Gastrocnemius medialis (tissue), 4 donors: Measurements from ENCODE around the gene ARF4.

Experiments
- CTCF ChIP-seq, 5 experiments: fragments of 450-650 bp in 3 of 5; fragments of 200-600 bp in 2 of 5; sonication (generic) in 2 of 5; IDR thresholded peaks in 4 of 5; conservative IDR thresholded peaks in 1 of 5; 1 replicate in 4 of 5; 2 replicates in 1 of 5; pipeline ENCODE4 v1.5.1; 2016 to 2019; ENCODE audit warnings: antibody characterized with exemption in 5 of 5, mild to moderate bottlenecking in 3 of 5, moderate library complexity in 3 of 5
- POLR2A ChIP-seq, 2 donors: fragments of 450-650 bp; IDR thresholded peaks; one replicate each; pipeline ENCODE4 v1.6.1; 2017; ENCODE audit warnings: antibody characterized with exemption in 2 of 2, mild to moderate bottlenecking in 2 of 2, moderate library complexity in 2 of 2

DNA sequence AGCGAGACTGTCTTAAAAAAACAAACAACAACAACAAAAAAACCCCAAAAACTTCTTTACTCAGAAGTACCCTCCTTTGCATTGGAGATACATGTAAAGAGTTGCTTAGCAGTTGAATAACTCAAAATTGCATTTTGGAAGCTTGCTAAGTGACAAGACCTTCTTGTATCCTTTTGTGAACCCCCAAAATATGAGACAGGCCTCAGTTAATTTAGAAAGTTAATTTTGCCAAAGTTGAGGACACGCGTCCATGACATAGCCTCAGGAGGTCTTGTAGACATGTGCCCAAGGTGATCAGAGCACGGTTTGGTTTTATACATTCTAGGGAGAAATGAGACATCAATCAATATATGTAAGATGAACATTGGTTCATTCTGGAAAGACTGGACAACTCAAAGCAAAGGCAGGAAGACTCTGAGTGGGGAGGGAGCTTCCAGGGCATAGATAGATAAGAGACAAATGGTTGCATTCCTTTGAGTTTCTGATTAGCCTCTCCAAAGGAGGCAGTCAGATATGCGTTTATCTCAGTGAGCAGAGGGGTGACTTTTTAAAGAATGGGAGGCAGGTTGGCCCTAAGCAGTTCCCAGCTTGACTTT lies 1.7 kb upstream of the ARF4 start:
- no peak for TF ChIP-seq POLR2A (IDR thresholded peaks at IDR 0.05)
- no peak for TF ChIP-seq CTCF (IDR thresholded peaks at IDR 0.05 in 4 of 5, conservative IDR thresholded peaks at IDR 0.05 in 1 of 5)
